22Rv1 (cell line): ENCODE measurements around the gene ARID1B.

ENCODE experiments used
- H3K27ac ChIP-seq: fragments of 450-650 bp; 2 replicates; pipeline ENCODE4 v1.5.1; 2017
- ZFX ChIP-seq: fragments of 450-650 bp; IDR thresholded peaks from 2 replicates; pipeline ENCODE4 v1.6.1; 2017; ENCODE audit warnings: antibody characterized with exemption, borderline replicate concordance
- TF ChIP-seq, protein P1 (sequence below): fragments of 450-650 bp; IDR thresholded peaks from 2 replicates; pipeline ENCODE4 v1.5.1; 2017; ENCODE audit warnings: mild to moderate bottlenecking

The ARID1B gene

DNA sequence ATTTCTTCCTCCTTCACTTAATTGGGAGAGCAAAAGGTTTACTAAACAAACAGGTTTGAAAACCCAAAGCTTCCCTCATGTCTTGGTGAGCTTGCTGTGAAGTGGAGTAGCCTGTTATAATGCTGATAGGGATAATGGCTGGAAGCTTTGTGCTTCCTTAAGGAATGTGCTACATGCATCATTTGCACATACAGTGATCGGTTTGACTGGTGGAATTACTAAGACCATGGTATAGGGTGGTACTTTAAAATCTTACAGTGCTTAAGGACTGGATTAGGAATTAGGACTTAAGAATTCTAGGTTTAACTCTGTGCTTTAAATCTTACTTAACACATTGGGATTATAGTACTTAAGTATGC lies 75.7 kb downstream of the ARID1B start:
- H3K27ac ChIP-seq: no peak overlapping the region
- TF ChIP-seq, protein P1, sequence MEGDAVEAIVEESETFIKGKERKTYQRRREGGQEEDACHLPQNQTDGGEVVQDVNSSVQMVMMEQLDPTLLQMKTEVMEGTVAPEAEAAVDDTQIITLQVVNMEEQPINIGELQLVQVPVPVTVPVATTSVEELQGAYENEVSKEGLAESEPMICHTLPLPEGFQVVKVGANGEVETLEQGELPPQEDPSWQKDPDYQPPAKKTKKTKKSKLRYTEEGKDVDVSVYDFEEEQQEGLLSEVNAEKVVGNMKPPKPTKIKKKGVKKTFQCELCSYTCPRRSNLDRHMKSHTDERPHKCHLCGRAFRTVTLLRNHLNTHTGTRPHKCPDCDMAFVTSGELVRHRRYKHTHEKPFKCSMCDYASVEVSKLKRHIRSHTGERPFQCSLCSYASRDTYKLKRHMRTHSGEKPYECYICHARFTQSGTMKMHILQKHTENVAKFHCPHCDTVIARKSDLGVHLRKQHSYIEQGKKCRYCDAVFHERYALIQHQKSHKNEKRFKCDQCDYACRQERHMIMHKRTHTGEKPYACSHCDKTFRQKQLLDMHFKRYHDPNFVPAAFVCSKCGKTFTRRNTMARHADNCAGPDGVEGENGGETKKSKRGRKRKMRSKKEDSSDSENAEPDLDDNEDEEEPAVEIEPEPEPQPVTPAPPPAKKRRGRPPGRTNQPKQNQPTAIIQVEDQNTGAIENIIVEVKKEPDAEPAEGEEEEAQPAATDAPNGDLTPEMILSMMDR: no peak
- TF ChIP-seq ZFX: no peak

DNA sequence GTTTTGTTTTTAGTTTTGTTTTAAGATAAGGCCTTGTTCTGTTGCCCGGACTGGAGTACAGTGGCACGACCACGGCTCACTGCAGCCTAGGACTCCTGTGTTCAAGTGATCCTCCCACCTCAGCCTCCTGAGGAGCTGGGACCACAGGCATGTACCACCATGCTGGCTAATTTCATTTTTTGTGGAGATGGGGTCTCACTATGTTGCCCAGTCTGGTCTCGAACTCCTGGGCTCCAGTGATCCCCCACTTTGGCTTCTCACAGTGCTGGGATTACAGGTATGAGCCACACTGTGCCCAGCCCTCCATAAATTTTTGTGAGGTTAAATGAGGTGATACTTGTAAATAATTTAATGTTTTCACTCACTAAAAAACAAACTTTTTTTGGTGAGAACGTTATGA lies 76.6 kb downstream of the ARID1B start:
- TF ChIP-seq ZFX: no peak
- TF ChIP-seq, protein P1: no peak
- H3K27ac ChIP-seq: no peak overlapping the region

DNA sequence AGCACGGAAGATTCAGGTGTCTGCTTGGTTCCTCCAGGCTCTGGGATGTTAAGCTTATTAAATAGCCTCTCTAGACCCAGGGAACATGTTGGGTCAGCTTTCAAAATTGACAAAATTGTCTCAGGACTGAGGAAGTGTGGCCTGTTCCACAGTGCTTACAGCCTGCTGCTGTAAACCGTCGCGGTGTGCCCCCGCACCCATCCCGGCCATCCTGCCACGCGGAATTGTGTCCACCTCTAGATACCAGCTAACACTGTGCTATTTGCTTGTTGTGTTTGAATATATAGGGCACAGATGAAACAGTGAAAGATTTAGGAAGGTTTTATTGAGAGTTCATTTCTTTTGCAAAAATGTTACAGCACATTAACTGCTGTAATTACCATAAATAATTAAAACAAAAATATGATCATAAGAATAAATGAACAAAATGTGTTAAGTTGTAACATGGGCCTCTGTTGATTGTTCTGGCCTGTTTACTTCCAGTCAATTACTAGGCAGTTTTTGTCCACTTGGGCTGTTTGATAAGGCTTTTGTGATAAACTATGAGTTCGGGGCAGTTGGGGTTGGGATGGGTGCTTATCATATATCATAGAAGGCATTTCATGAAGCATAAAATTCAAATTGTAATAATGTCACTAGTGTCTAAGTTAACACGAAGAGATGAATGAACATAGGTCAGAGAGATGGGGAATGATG lies 77.4 kb downstream of the ARID1B start:
- TF ChIP-seq, protein P1: no peak
- no peak for TF ChIP-seq ZFX
- H3K27ac ChIP-seq: no peak overlapping the region

DNA sequence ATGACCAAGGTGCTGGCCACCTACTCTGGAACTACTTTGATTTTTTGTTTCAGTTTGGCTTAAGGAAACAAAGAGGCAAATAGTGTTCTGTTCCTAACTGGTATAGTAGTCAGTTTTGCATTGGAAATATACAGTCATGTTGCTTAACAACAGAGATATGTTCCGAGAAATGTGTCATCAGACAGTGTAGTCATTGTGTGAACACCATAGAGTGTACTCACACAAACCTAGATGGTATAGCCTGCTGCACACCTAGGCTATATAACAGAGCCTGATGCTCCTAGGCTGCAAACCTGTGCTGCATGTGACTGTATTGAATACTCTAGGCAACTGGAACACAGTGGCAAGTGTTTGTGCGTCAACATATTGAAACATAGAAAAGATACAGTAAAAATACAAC lies 80.4 kb downstream of the ARID1B start:
- no peak overlapping the region for H3K27ac ChIP-seq

DNA sequence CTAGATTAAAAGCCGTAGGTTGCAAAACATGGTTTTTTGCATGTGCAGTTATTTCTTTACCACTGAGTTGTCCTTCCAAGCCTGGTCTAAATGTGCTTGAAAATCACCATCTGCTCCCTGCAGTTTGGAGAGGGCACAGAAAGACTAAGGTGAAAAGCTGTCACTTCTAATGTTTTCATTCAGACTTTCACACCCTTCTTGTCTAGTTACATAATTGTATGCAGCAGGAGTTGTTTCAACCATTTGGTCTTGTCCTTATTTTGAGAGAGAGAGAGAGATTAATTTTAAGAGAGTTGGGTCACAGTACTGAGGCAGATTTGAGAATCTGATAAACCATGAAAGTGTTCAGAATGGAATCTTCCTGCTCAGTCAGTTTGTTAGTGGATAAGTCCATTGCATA lies 82.5 kb downstream of the ARID1B start:
- H3K27ac ChIP-seq: no peak overlapping the region
- TF ChIP-seq, protein P1: no peak
- no peak for TF ChIP-seq ZFX

More for the DNA sequence above, 80.4 kb downstream of the ARID1B start:
- no peak for TF ChIP-seq ZFX
- TF ChIP-seq, protein P1: no peak

DNA sequence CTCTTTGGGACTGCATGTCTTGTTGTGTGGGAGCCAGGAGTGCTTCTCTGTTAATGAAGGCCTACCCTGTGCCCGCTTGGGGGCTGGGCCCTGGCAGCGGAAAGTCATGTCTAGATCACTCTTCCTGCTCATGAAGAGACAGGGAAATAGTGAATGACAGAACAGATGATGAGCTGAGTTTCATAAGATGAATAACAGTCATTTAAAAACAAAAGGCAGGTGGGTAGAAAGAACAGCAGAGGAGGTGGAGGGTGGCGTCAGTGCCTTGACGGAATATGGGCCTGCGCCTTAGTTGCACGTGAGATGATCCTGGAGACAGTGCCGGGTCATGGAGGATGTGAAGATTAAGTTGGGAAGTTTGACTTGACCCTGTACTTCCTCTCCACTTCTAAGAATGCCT lies 85.5 kb downstream of the ARID1B start:
- H3K27ac ChIP-seq: no peak overlapping the region
- TF ChIP-seq, protein P1: no peak
- TF ChIP-seq ZFX: no peak

DNA sequence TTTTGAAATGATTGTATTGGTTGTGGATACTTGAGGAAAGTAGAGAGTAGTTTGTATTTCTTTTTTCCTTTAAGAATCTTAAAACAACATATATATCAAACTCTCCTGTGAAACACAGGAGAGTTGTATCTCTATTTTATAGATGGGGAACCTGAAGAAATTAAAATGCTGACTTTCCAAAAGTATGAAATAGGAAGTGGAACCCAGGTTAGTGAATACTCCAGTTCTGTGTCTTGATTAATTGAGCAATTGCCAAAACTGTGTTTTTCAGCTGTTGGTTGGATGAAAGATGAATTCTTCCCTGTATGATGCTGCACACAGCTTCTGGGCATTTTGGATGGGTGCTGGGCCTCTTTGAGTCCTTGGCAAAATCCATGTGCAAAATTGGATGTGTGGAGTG lies 86.3 kb downstream of the ARID1B start:
- no peak overlapping the region for H3K27ac ChIP-seq
- no peak for TF ChIP-seq ZFX
- TF ChIP-seq, protein P1: no peak
